Endothelial cell of umbilical vein (primary cell): ENCODE results near the gene DNAJB11. TPM values are rescaled to one million over a fixed set of nuclear protein-coding genes. Genes with fewer than 3 reads are reported as not detected.

Experiments used
- BruUV-seq: library from RNA; stranded (reverse); fragments of 400-500 nt; replicated peaks from 2 replicates; lab custom pipeline; 2021; lab: Mats Ljungman, UMichigan
- CTCF ChIA-PET: fragments of 300-600, 350-600 bp; sonication (Branson Sonifier 250); formaldehyde crosslinking; loops from one replicate; lab custom pipeline; 2021; ENCODE audit warnings: antibody characterized with exemption, inconsistent platforms; lab: Charles Lee
- POLR2A ChIA-PET: fragments of 300-600, 350-600 bp; sonication (Branson Sonifier 250); formaldehyde crosslinking; loops from one replicate; lab custom pipeline; 2021; ENCODE audit warnings: antibody characterized with exemption, inconsistent platforms; lab: Charles Lee
- DNase-seq: peaks from one replicate; pipeline ENCODE4 v3.0.0-alpha.2; 2011; ENCODE audit warnings: low read depth, low spot score
- FAIRE-seq: peaks from 2 replicates; lab custom pipeline; 2011; peaks lifted over from hg19 to GRCh38; lab: Jason Lieb, UNC
- H2AFZ ChIP-seq: 2 replicates; pipeline ENCODE4 v1.6.0; 2012; ENCODE audit warnings: low read depth, low read length, control low read depth, inconsistent platforms
- H3K27ac ChIP-seq: 2 replicates; pipeline ENCODE4 v1.5.1; 2011; ENCODE audit warnings: low read depth, mild to moderate bottlenecking, control low read depth, low read length, moderate library complexity; ENCODE audit not compliant: insufficient read depth
- H3K27me3 ChIP-seq, 2 experiments: 2 replicates each; pipeline versions ENCODE4 v1.6.0 to v1.6.1; 2011; ENCODE audit warnings: low read length in 2 of 2, mixed read lengths in 1 of 2; ENCODE audit not compliant: control insufficient read depth in 2 of 2, insufficient read depth in 2 of 2
- H3K36me3 ChIP-seq, 2 experiments: 2 replicates in 1 of 2; 3 replicates in 1 of 2; pipeline ENCODE4 v1.5.1; 2011; ENCODE audit warnings: low read length in 2 of 2, mild to moderate bottlenecking in 1 of 2, moderate library complexity in 1 of 2; ENCODE audit not compliant: control insufficient read depth in 2 of 2, insufficient read depth in 2 of 2; ENCODE audit errors: extremely low read depth in 1 of 2
- H3K4me1 ChIP-seq: 3 replicates; pipeline ENCODE4 v1.5.1; 2011; ENCODE audit warnings: mild to moderate bottlenecking, low read length; ENCODE audit not compliant: control insufficient read depth, insufficient read depth; ENCODE audit errors: extremely low read depth
- H3K4me2 ChIP-seq: 2 replicates; pipeline ENCODE4 v1.6.1; 2011; ENCODE audit warnings: low read length, control low read depth, mixed read lengths; ENCODE audit not compliant: insufficient read depth
- H3K4me3 ChIP-seq, 3 experiments: fragments of 200-600 bp in 1 of 3; sonication (generic), shearing (Covaris generic) in 1 of 3; replicated peaks in 1 of 3; 2 replicates each; pipeline ENCODE4 v1.5.1; 2011 to 2016; ENCODE audit warnings: control low read depth in 3 of 3, low read length in 3 of 3, mild to moderate bottlenecking in 2 of 3, inconsistent platforms in 1 of 3, low read depth in 1 of 3, moderate library complexity in 1 of 3; ENCODE audit not compliant: insufficient read depth in 1 of 3
- H3K79me2 ChIP-seq: 2 replicates; pipeline ENCODE4 v1.6.0; 2012; ENCODE audit warnings: low read length, inconsistent platforms; ENCODE audit not compliant: control insufficient read depth, insufficient read depth
- H3K9ac ChIP-seq: replicated peaks from 2 replicates; pipeline ENCODE3; 2011; ENCODE audit warnings: low read length, control low read depth; ENCODE audit not compliant: insufficient read depth; ENCODE audit errors: extremely low read depth
- H3K9me1 ChIP-seq: replicated peaks from 3 replicates; pipeline ENCODE4 v1.6.0; 2011; ENCODE audit warnings: mild to moderate bottlenecking, low read length; ENCODE audit not compliant: control insufficient read depth, insufficient read depth; ENCODE audit errors: extremely low read depth
- H3K9me3 ChIP-seq: replicated peaks from 2 replicates; pipeline ENCODE4 v1.5.1; 2012; ENCODE audit warnings: low read length, inconsistent platforms; ENCODE audit not compliant: control insufficient read depth, insufficient read depth
- H4K20me1 ChIP-seq: replicated peaks from 2 replicates; pipeline ENCODE3; 2011; ENCODE audit warnings: mild to moderate bottlenecking, low read length; ENCODE audit not compliant: control insufficient read depth, insufficient read depth; ENCODE audit errors: extremely low read depth
- EZH2 ChIP-seq: IDR thresholded peaks from 2 replicates; pipeline ENCODE4 v1.6.1; 2012; ENCODE audit warnings: borderline replicate concordance, low read depth, mild to moderate bottlenecking, moderate library complexity, low read length, inconsistent platforms; ENCODE audit not compliant: severe bottlenecking
- FOS ChIP-seq: IDR thresholded peaks from 2 replicates; pipeline ENCODE4 v1.6.1; 2011; ENCODE audit warnings: mild to moderate bottlenecking, low read length, moderate library complexity, borderline replicate concordance; ENCODE audit not compliant: insufficient read depth
- GATA2 ChIP-seq: IDR thresholded peaks from 2 replicates; pipeline ENCODE4 v1.7.0; 2011; ENCODE audit warnings: low read depth, mild to moderate bottlenecking, moderate library complexity, mixed read lengths, low read length; ENCODE audit not compliant: insufficient read length, insufficient read depth
- JUN ChIP-seq: IDR thresholded peaks from 2 replicates; pipeline ENCODE4 v1.6.1; 2011; ENCODE audit warnings: borderline replicate concordance, low read depth; ENCODE audit not compliant: insufficient read length, insufficient read depth
- MYC ChIP-seq: IDR thresholded peaks from one replicate; pipeline ENCODE4 v1.6.1; 2011; ENCODE audit warnings: mild to moderate bottlenecking, low read depth, low read length
- POLR2A ChIP-seq: IDR thresholded peaks from 2 replicates; pipeline ENCODE4 v1.6.1; 2012; ENCODE audit warnings: low read depth, mild to moderate bottlenecking, control low read depth, low read length
- POLR2AphosphoS5 ChIP-seq: IDR thresholded peaks from 2 replicates; pipeline ENCODE4 v1.6.1; 2012; ENCODE audit warnings: low read depth, mild to moderate bottlenecking, control low read depth, low read length, moderate library complexity; ENCODE audit not compliant: insufficient read depth
- dilution Hi-C: fragments of 300-500 bp; cut with MboI; formaldehyde crosslinking; loops from one replicate; pipeline ENCODE4 v1.15.0; 2019; ENCODE audit warnings: low sequenced_read_pairs; ENCODE audit not compliant: extremely low pct_ligation_motif_present
- intact Hi-C: fragments of 100-400 bp; cut with micrococcal nuclease; formaldehyde crosslinking; loops from one replicate; pipeline ENCODE4 v1.10.0; 2022
- polyA plus RNA-seq, 4 experiments: library from polyadenylated mRNA; depleted of rRNA in 3 of 4; stranded (reverse) in 3 of 4; unstranded in 1 of 4; fragments of >200 nt; gene quantifications; 2 replicates each; pipeline versions ENCODE4 v1.2.1 to v1.2.3, GENCODE V29; 2011 to 2012; ENCODE audit warnings: missing spikeins in 1 of 4
- total RNA-seq: library from RNA; stranded (reverse); gene quantifications from 2 replicates; pipeline ENCODE4 v1.2.3, GENCODE V29; 2021
- TF ChIP-seq, protein P1 (sequence below), 2 donors: IDR thresholded peaks; 1 replicate in 1 of 2; 2 replicates in 1 of 2; pipeline ENCODE4 v1.5.1; 2011; ENCODE audit warnings: low read length in 2 of 2, mild to moderate bottlenecking in 2 of 2, moderate library complexity in 2 of 2, control low read depth in 1 of 2, inconsistent platforms in 1 of 2, low read depth in 1 of 2; ENCODE audit not compliant: insufficient read depth in 1 of 2; ENCODE audit errors: extremely low read depth in 1 of 2
- TF ChIP-seq, protein P2 (sequence below): IDR thresholded peaks from 2 replicates; pipeline ENCODE4 v1.6.1; 2011; ENCODE audit not compliant: insufficient read depth, insufficient read length

DNAJB11 gene
- total and polyA plus RNA-seq, 2 donors (not counting 3 experiments of a cell fraction or from before 2014, with no cell fraction given): 39.5 to 87.6 TPM

DNA sequence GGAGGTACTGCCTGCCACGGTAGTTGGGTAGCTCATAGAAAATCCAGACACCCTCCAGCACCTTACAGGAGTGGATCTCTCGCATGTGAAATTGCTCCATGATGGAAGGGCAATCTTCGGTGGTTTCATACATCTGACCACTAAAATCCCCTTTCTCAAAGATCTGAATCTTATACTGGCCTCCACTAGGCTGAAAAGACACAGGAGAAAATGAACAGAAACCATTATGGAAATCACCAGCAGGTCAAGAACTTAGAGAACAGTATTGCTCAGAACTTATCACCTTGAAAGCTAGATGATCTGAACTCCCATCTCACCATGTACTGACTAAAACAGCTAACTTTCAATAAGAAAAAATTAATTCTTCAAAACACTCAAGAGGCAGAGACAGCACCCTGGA is 31.7 kb upstream of the DNAJB11 start:
- Histone ChIP-seq H3K27me3 (no peaks in the 10 kb centered on the region), H3K9me1 (no peaks in the 10 kb centered on the region), H2AFZ (no peak overlapping the region), H3K9me3 (no peaks in the 10 kb centered on the region), H3K4me1 (peaks cover 20% of the 10 kb centered on the region), H3K4me3 (no peak overlapping the region), H3K4me2 (no peak overlapping the region), H4K20me1 (no peaks in the 10 kb centered on the region), H3K9ac (no peak overlapping the region), H3K27ac (no peak overlapping the region), H3K36me3 (no peaks in the 10 kb centered on the region), H3K79me2 (no peaks in the 10 kb centered on the region)
- dilution Hi-C loops (no loop called here), intact Hi-C loops (no loop called here)
- ChIA-PET CTCF (interaction anchor here (1.5 to 5.6 kb wide), 7 partner anchors 19 to 595 kb away, joined by 3 to 187 read pairs (median 36); no protein-coding TSS in a partner anchor), POLR2A (no interaction called here)
- TF ChIP-seq POLR2A (no peak), GATA2 (no peak), MYC (no peak), FOS (no peak), POLR2AphosphoS5 (no peak), JUN (no peak), EZH2 (no peak)
- TF ChIP-seq, protein P1, sequence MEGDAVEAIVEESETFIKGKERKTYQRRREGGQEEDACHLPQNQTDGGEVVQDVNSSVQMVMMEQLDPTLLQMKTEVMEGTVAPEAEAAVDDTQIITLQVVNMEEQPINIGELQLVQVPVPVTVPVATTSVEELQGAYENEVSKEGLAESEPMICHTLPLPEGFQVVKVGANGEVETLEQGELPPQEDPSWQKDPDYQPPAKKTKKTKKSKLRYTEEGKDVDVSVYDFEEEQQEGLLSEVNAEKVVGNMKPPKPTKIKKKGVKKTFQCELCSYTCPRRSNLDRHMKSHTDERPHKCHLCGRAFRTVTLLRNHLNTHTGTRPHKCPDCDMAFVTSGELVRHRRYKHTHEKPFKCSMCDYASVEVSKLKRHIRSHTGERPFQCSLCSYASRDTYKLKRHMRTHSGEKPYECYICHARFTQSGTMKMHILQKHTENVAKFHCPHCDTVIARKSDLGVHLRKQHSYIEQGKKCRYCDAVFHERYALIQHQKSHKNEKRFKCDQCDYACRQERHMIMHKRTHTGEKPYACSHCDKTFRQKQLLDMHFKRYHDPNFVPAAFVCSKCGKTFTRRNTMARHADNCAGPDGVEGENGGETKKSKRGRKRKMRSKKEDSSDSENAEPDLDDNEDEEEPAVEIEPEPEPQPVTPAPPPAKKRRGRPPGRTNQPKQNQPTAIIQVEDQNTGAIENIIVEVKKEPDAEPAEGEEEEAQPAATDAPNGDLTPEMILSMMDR (IDR thresholded peaks at IDR 0.05; ENCODE audit: extremely low read depth in 1 of 2, insufficient read depth in 1 of 2, low read depth in 1 of 2, low read length in 2 of 2): no peak
- TF ChIP-seq, protein P2, sequence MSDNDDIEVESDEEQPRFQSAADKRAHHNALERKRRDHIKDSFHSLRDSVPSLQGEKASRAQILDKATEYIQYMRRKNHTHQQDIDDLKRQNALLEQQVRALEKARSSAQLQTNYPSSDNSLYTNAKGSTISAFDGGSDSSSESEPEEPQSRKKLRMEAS: no peak
- FAIRE-seq (no peak), DNase-seq (no peak)
- BruUV-seq: no TSS peak
